RWPE1 (cell line): ENCODE measurements around the gene ARL8A.

Experiments
- CTCF ChIA-PET: fragments of 350-600 bp; sonication (Branson Sonifier 250); formaldehyde crosslinking; extraction: SDS; loops from one replicate; lab custom pipeline; 2021; lab: Yijun Ruan, JAX
- POLR2A ChIA-PET: fragments of 400-600 bp; formaldehyde crosslinking; extraction: SDS; loops from one replicate; lab custom pipeline; 2020; ENCODE audit warnings: antibody characterized with exemption; ENCODE audit not compliant: low non-redundant PET; lab: Yijun Ruan, JAX
- DNase-seq: peaks from one replicate; pipeline ENCODE4 v3.0.0; 2012; ENCODE audit warnings: low spot score
- H3K27ac ChIP-seq: fragments of 450-650 bp; 2 replicates; pipeline ENCODE4 v1.5.1; 2017
- TF ChIP-seq, protein P1 (sequence below): fragments of 450-650 bp; conservative IDR thresholded peaks from 2 replicates; pipeline ENCODE4 v1.5.1; 2017; ENCODE audit warnings: low read depth, mild to moderate bottlenecking

Gene ARL8A

DNA sequence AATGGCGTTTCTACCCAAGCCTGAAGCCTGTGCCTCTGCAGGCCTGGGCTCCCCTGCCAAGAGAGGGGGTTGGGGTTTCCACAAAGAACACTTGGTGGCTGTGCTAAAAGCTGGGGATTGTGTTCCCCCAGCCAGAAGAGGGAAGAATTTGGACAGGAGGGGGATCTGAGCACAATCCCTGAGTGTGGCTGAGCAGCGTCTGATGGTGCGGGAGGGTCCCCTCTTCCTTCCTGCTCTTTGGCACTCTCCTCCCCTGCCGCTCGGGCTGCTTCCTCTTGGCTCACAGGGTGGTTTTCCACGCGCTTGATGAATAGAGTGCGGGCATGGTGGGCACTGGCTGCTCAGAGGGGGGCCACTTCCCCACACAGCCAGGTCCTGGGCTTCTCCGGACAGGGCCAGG, 18.1 kb downstream of the ARL8A start:
- no peak overlapping the region for H3K27ac ChIP-seq
- ChIA-PET POLR2A (no interaction called here), CTCF (interaction anchor here (0.6 to 1.0 kb wide), 3 partner anchors 8 to 127 kb away, joined by 3 to 5 read pairs (median 3); no protein-coding TSS in a partner anchor)
- TF ChIP-seq, protein P1, sequence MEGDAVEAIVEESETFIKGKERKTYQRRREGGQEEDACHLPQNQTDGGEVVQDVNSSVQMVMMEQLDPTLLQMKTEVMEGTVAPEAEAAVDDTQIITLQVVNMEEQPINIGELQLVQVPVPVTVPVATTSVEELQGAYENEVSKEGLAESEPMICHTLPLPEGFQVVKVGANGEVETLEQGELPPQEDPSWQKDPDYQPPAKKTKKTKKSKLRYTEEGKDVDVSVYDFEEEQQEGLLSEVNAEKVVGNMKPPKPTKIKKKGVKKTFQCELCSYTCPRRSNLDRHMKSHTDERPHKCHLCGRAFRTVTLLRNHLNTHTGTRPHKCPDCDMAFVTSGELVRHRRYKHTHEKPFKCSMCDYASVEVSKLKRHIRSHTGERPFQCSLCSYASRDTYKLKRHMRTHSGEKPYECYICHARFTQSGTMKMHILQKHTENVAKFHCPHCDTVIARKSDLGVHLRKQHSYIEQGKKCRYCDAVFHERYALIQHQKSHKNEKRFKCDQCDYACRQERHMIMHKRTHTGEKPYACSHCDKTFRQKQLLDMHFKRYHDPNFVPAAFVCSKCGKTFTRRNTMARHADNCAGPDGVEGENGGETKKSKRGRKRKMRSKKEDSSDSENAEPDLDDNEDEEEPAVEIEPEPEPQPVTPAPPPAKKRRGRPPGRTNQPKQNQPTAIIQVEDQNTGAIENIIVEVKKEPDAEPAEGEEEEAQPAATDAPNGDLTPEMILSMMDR, result no peak
- DNase-seq, result no peak

DNA sequence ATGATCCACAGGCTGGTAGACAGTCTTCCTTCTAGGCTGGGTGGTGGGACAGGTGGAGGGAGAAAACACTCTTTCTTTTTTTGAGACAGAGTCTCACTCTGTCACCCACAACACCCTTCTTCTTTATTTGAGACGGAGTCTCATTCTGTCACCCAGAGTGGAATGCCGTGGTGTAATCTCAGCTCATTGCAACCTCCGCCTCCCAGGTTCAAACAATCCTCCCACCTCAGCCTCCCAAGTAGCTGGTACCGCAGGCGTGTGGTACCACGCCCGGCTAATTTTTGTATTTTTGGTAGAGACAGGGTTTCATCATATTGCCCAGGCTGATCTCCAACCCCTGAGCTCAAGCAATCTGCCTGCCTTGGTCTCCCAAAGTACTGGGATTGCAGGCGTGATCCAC, 18.9 kb downstream of the ARL8A start:
- ChIA-PET POLR2A (interaction anchor here (0.7 kb wide), 1 partner anchor 13 kb away, joined by 5 read pairs; no protein-coding TSS in a partner anchor), CTCF (interaction anchor here (0.6 to 1.3 kb wide), 6 partner anchors 9 to 230 kb away, joined by 3 to 5 read pairs (median 3); no protein-coding TSS in a partner anchor)
- no peak overlapping the region for H3K27ac ChIP-seq
- TF ChIP-seq, protein P1, result no peak
- DNase-seq, result no peak

DNA sequence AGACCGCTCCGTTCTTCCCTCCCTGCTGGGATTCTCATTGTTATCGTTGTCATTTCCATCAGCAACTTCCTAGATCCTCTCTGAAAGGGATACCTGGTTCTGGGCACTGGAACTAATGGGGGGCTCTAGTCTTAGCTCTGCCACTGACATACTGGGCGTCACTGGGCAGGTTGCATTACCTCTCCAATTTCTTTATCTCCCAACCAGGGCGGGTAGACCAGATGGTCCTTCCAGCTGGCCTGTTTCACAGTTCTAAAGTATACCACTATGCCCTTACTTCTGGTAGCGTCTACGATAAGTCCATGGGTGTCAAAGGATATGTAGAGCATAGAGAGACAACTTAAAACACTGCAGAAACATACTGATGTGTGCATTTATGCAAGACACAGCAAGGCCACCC, 20.4 kb downstream of the ARL8A start:
- DNase-seq, result no peak
- H3K27ac ChIP-seq, result no peak overlapping the region
- POLR2A ChIA-PET, result no interaction called here
- CTCF ChIA-PET, result interaction anchor here (0.6 to 7.8 kb wide), 5 partner anchors 10 to 763 kb away, joined by 3 to 114 read pairs (median 8); partner anchors contain the start of gene ELF3
- TF ChIP-seq, protein P1, result no peak

- CTCF ChIA-PET, result interaction anchor here (0.6 to 7.8 kb wide), 6 partner anchors 11 to 762 kb away, joined by 3 to 114 read pairs (median 6); partner anchors contain the start of genes ELF3 and LMOD1
- POLR2A ChIA-PET, result interaction anchor here (0.6 kb wide), 1 partner anchor 10 kb away, joined by 3 read pairs; no protein-coding TSS in a partner anchor
- TF ChIP-seq, protein P1, result no peak
- H3K27ac ChIP-seq, result no peak overlapping the region
- no peak for DNase-seq
Measured at GRCh38 chr1:202123336-202123813, 21.2 kb downstream of the ARL8A start.

- TF ChIP-seq, protein P1, result no peak
- ChIA-PET CTCF (interaction anchor here (0.6 to 7.8 kb wide), 6 partner anchors 12 to 177 kb away, joined by 3 to 114 read pairs (median 6); partner anchors contain the start of genes ELF3 and LMOD1), POLR2A (interaction anchor here (0.6 kb wide), 2 partner anchors 9 to 55 kb away, joined by 3 read pairs; no protein-coding TSS in a partner anchor)
- DNase-seq, result no peak
- no peak within 1 kb of the TSS for H3K27ac ChIP-seq
Measured at GRCh38 chr1:202122639-202123335, 21.8 kb downstream of the ARL8A start, which contains the start of gene GPR37L1. Gene GPR37L1 (plus strand): TSS chr1:202122917. CDS start chr1:202122964, 47 bp downstream.

- ChIA-PET POLR2A (interaction anchor here (1.3 kb wide), 1 partner anchor 111 kb away, joined by 3 read pairs; the partner anchor contains the start of gene ELF3), CTCF (interaction anchor here (0.6 to 7.8 kb wide), 5 partner anchors 8 to 283 kb away, joined by 3 to 114 read pairs (median 4); partner anchors contain the start of gene ELF3)
- no peak overlapping the region for H3K27ac ChIP-seq
- no peak for DNase-seq
- TF ChIP-seq, protein P1, result no peak
Measured at GRCh38 chr1:202121006-202121405, 23.5 kb downstream of the ARL8A start.
